Panc1 (cell line): Measurements from ENCODE around the gene CNKSR3. TPM values are rescaled to one million over a fixed set of nuclear protein-coding genes. Genes with fewer than 3 reads are reported as not detected.

Source experiments
- ATAC-seq: fragments of 200-7000 bp; cut with Tn5 transposase; 2 replicates; pipeline ENCODE4 v1.9.1; 2020; ENCODE audit warnings: mild to moderate bottlenecking, moderate library complexity
- BruUV-seq: library from RNA; stranded (reverse); fragments of 400-500 nt; replicated peaks from 2 replicates; lab custom pipeline; 2021; lab: Mats Ljungman, UMichigan
- CTCF ChIA-PET: fragments of 300-600 bp; sonication (Branson Sonifier 250); formaldehyde crosslinking; loops from one replicate; lab custom pipeline; 2022; ENCODE audit warnings: antibody characterized with exemption; lab: Charles Lee
- POLR2A ChIA-PET: fragments of 300-600 bp; sonication (Branson Sonifier 250); formaldehyde crosslinking; loops from one replicate; lab custom pipeline; 2022; ENCODE audit warnings: antibody characterized with exemption; lab: Charles Lee
- DNase-seq: peaks from one replicate; pipeline ENCODE4 v3.0.0-alpha.2; 2010; ENCODE audit warnings: low read depth, low spot score
- H3K27ac ChIP-seq: 2 replicates; pipeline ENCODE4 v1.5.1; 2011; ENCODE audit warnings: mild to moderate bottlenecking, low read length, inconsistent platforms
- H3K27me3 ChIP-seq: fragments of 200-500 bp; sonication (Bioruptor generic); 2 replicates; pipeline ENCODE4 v1.6.0; 2014; ENCODE audit warnings: low read length, inconsistent platforms; ENCODE audit not compliant: control insufficient read depth, insufficient read depth
- H3K36me3 ChIP-seq: fragments of 200-500 bp; sonication (Bioruptor generic); 2 replicates; pipeline ENCODE4 v1.5.1; 2014; ENCODE audit warnings: inconsistent platforms, mild to moderate bottlenecking, low read length, moderate library complexity; ENCODE audit not compliant: control insufficient read depth, insufficient read depth
- H3K4me1 ChIP-seq: 2 replicates; pipeline ENCODE4 v1.5.1; 2011; ENCODE audit warnings: inconsistent platforms, mild to moderate bottlenecking, low read length, moderate library complexity; ENCODE audit not compliant: control insufficient read depth, insufficient read depth
- H3K4me3 ChIP-seq, 2 experiments: 2 replicates each; pipeline ENCODE4 v1.5.1; 2011 to 2012; ENCODE audit warnings: low read depth in 2 of 2, low read length in 2 of 2, mild to moderate bottlenecking in 2 of 2, inconsistent platforms in 1 of 2, moderate library complexity in 1 of 2
- H3K9me3 ChIP-seq: fragments of 200-500 bp; sonication (Bioruptor generic); 2 replicates; pipeline ENCODE4 v1.5.1; 2014; ENCODE audit warnings: low read depth, mild to moderate bottlenecking, inconsistent platforms, low read length, moderate library complexity; ENCODE audit not compliant: control insufficient read depth, insufficient read depth
- CTCF ChIP-seq: fragments of 450-650 bp; IDR thresholded peaks from 2 replicates; pipeline ENCODE4 v1.5.1; 2017; ENCODE audit warnings: mild to moderate bottlenecking
- POLR2AphosphoS5 ChIP-seq: IDR thresholded peaks from 2 replicates; pipeline ENCODE4 v1.6.1; 2012; ENCODE audit warnings: mild to moderate bottlenecking, low read depth, low read length, moderate library complexity
- SIN3A ChIP-seq: IDR thresholded peaks from 2 replicates; pipeline ENCODE4 v1.6.1; 2012; ENCODE audit warnings: low read depth, mild to moderate bottlenecking, low read length, moderate library complexity, borderline replicate concordance; ENCODE audit not compliant: insufficient read depth
- TCF7L2 ChIP-seq: IDR thresholded peaks from 2 replicates; pipeline ENCODE4 v1.6.1; 2011; ENCODE audit warnings: mild to moderate bottlenecking, low read depth, low read length, inconsistent platforms
- in situ Hi-C: cut with HindIII; loops from 2 replicates; pipeline ENCODE4 v1.10.0; 2016; ENCODE audit warnings: low sequenced_read_pairs, low pct_unique_long_range_greater_than_20kb
- intact Hi-C: fragments of 100-400 bp; cut with micrococcal nuclease; formaldehyde crosslinking; loops from one replicate; pipeline ENCODE4 v1.10.0; 2022; ENCODE audit not compliant: unreplicated experiment
- total RNA-seq: library from RNA; stranded (reverse); gene quantifications from one replicate; pipeline ENCODE4 v1.2.1, GENCODE V29; 2021; ENCODE audit not compliant: unreplicated experiment
- TF ChIP-seq, protein P1 (sequence below), 2 experiments: IDR thresholded peaks; 2 replicates each; pipeline ENCODE4 v1.6.1; 2011 to 2012; ENCODE audit warnings: low read depth in 2 of 2, control low read depth in 1 of 2, low read length in 1 of 2, mild to moderate bottlenecking in 1 of 2, moderate library complexity in 1 of 2; ENCODE audit not compliant: insufficient read depth in 1 of 2

CNKSR3 gene
- total RNA-seq, 1 experiment from 2014 or later, result 18.2 TPM

DNA sequence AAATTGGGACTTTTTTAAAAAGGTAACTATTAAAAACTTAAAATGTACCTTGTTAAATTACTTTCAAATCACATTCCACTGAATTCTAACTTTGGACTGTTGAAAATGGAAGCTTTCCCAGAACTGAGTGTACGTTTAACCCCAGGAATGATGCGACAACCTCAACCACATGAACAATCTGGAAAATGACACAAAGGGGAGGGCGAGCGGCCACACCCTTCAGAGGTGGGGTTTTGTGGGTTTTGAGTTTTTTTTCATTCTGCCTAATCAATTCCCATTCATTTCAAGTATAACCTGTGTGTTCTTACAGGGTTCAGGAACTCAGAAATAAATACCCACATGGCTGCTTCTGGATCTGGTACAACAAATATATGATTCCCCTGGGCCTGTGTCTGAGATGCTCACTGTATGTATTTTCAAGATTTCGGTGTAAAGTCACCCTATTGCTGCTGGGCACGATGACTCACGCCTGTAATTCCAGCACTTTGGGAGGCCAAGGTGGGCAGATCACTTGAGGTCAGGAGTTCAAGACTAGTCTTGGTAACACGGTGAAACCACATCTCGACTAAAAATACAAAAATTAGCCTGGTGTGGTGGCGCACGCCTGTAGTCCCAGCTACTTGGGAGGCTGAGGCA lies 21.6 kb downstream of the CNKSR3 start:
- no peaks in the 10 kb centered on the region for H3K36me3 ChIP-seq
- CTCF ChIA-PET, result no interaction called here
- ATAC-seq (no peak), DNase-seq (no peak)
- no TSS peak for BruUV-seq
- H3K9me3 ChIP-seq, result no peaks in the 10 kb centered on the region
- H3K27me3 ChIP-seq, result no peaks in the 10 kb centered on the region
- intact Hi-C loops (no loop called here), in situ Hi-C loops (no loop called here)
- no peak overlapping the region for H3K4me3 ChIP-seq
- no peak overlapping the region for H3K27ac ChIP-seq
- peaks cover 13% of the 10 kb centered on the region; the same call in 1 of the 2 replicates for H3K4me1 ChIP-seq
- TF ChIP-seq, protein P1, sequence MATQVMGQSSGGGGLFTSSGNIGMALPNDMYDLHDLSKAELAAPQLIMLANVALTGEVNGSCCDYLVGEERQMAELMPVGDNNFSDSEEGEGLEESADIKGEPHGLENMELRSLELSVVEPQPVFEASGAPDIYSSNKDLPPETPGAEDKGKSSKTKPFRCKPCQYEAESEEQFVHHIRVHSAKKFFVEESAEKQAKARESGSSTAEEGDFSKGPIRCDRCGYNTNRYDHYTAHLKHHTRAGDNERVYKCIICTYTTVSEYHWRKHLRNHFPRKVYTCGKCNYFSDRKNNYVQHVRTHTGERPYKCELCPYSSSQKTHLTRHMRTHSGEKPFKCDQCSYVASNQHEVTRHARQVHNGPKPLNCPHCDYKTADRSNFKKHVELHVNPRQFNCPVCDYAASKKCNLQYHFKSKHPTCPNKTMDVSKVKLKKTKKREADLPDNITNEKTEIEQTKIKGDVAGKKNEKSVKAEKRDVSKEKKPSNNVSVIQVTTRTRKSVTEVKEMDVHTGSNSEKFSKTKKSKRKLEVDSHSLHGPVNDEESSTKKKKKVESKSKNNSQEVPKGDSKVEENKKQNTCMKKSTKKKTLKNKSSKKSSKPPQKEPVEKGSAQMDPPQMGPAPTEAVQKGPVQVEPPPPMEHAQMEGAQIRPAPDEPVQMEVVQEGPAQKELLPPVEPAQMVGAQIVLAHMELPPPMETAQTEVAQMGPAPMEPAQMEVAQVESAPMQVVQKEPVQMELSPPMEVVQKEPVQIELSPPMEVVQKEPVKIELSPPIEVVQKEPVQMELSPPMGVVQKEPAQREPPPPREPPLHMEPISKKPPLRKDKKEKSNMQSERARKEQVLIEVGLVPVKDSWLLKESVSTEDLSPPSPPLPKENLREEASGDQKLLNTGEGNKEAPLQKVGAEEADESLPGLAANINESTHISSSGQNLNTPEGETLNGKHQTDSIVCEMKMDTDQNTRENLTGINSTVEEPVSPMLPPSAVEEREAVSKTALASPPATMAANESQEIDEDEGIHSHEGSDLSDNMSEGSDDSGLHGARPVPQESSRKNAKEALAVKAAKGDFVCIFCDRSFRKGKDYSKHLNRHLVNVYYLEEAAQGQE (IDR thresholded peaks at IDR 0.05; ENCODE audit: insufficient read depth in 1 of 2, low read depth in 2 of 2, low read length in 1 of 2), result no peak
- TF ChIP-seq TCF7L2, result no peak
- TF ChIP-seq CTCF, result no peak
- TF ChIP-seq POLR2AphosphoS5, result no peak
- TF ChIP-seq SIN3A, result no peak
- POLR2A ChIA-PET, result no interaction called here

DNA sequence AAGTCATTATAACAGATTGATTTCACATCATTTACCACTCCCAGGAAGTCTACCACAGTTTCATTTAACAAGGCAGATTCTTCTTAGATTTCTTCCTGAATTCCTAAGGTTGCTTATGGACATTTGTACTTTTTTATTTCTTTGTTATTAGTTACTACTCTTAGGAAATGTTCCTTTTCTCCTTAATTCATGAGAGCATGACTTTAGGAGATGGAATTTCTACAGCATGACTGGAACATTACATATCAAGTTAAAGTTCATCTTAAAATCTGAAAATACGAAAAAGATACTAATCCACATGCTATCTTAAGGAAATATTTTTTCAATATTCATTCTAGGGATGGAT lies 22.3 kb downstream of the CNKSR3 start:
- Histone ChIP-seq H3K4me1 (peaks cover 13% of the 10 kb centered on the region; the same call in 1 of the 2 replicates), H3K27ac (no peak overlapping the region), H3K4me3 (no peak overlapping the region), H3K36me3 (no peaks in the 10 kb centered on the region), H3K9me3 (no peaks in the 10 kb centered on the region), H3K27me3 (no peaks in the 10 kb centered on the region)
- in situ Hi-C loops, result no loop called here
- no peak for ATAC-seq
- ChIA-PET POLR2A (no interaction called here), CTCF (no interaction called here)
- DNase-seq, result no peak
- BruUV-seq, result no TSS peak
- intact Hi-C loops, result no loop called here
- TF ChIP-seq TCF7L2, result no peak
- TF ChIP-seq CTCF, result no peak
- no peak for TF ChIP-seq SIN3A
- TF ChIP-seq, protein P1 (IDR thresholded peaks at IDR 0.05; ENCODE audit: insufficient read depth in 1 of 2, low read depth in 2 of 2, low read length in 1 of 2), result no peak
- TF ChIP-seq POLR2AphosphoS5, result no peak
